ENCODE measurements around the gene NANS.

The NANS gene, protein sequence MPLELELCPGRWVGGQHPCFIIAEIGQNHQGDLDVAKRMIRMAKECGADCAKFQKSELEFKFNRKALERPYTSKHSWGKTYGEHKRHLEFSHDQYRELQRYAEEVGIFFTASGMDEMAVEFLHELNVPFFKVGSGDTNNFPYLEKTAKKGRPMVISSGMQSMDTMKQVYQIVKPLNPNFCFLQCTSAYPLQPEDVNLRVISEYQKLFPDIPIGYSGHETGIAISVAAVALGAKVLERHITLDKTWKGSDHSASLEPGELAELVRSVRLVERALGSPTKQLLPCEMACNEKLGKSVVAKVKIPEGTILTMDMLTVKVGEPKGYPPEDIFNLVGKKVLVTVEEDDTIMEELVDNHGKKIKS

DNA sequence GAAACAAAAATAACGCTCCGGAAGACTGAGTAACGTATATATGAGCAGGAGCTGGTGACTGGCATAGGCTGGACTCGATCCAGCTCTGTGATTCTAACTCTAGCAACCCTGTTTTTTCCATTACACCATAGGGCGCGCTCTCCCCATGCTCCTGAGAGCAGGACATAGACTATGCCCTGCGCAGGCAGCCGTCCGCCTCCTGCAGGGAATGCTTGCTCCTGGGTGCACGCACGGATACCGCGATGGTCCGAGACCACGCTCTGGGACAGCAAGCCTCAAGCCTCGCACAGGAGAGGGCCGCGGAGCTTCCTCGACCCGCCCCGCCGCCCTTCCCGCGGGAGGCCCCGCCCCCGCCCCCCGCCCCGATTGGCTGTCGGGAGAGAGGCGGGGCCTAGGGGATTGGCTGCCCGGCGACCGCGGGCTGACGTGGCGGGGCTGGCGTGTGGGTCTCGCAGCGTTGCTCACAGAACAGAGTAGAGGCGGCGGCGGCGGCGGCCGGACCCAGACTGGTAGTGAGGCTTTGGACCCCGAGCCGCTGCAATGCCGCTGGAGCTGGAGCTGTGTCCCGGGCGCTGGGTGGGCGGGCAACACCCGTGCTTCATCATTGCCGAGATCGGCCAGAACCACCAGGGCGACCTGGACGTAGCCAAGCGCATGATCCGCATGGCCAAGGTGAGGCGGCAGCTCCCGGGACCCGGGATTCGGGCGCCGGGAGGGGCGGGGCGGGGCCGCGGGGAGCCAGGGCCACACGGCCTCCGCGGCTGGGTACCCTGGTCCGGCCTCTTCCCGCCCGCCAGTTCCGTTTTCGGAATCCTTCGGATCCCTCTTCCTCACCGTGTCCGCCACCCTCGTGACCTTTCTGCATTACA, at the start of gene NANS:
TSS of gene NANS (plus strand) at position 464 of the 869 bp plus-strand sequence. CDS start at position 541, 77 bp downstream.
- peak within 1 kb of the TSS; percentile 87 to 98 for H3K27ac ChIP-seq
- TF ChIP-seq CTCF (IDR thresholded peaks at IDR 0.05), result no peak
- DNase-seq (ENCODE audit: low spot score), result peak; percentile 95
- H3K4me3 ChIP-seq, result peak within 1 kb of the TSS; percentile 98

DNA sequence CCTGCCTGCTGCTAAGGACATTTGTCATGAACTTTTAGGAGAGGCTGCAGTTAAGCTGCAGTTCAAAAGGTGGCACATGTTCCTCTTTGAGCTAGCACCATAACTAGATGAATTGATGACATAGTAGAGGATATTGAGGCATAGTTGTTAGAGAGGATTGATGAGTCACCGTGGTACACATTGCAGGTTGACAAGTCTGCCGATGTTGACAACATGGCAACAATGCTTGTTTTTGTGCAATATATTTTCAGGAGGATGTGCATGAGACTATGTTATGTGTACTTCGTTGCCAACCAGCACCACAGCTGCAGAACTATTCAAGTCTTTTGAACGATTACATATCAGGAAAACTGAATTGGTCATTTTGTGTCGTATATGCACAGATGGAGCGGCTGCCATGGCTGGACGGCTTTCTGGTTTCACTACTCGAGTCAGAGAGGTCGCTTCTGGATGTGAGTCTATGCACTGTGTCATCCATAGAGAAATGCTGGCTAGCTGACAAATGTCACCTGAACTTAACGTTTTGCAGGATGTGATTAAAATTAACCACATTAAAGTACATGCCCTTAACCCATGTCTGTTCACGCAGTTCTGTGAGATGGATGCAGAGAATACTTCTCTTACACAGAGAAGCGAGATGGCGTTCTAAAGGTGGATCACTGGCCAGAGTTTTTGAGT, 49.1 kb upstream of the NANS start:
- DNase-seq (ENCODE audit: low spot score), result no peak
- no peak for TF ChIP-seq CTCF (IDR thresholded peaks at IDR 0.05)
- Histone ChIP-seq H3K4me3 (no peak overlapping the region), H3K27ac (no peak overlapping the region)

- no peak for DNase-seq (ENCODE audit: low spot score)
- Histone ChIP-seq H3K27ac (no peak overlapping the region), H3K4me3 (no peak overlapping the region)
- no peak for TF ChIP-seq CTCF (IDR thresholded peaks at IDR 0.05)
Measured at GRCh38 chr9:98008764-98009163, 47.8 kb upstream of the NANS start.

DNA sequence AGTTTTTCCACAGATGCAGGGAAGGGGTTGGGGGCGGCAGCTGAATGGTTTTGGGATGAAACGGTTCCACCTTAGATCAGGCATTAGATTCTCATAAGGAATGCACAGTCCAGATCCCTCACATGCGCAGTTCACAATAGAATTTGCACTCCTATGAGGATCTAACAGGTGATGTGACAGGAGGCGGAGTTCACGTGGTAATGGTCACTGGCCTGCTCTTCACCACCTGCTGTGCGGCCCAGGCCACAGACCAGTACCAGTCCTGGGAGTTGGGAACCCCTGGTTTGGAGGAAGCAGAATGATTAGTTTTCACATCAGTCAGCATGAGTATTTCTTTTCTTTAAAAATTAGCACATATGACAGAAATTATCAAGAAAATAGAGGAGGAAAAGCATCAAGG, 47.1 kb upstream of the NANS start:
- Histone ChIP-seq H3K4me3 (no peak overlapping the region), H3K27ac (peak overlapping the region in 1 of 2 donors; percentile 33)
- TF ChIP-seq CTCF (IDR thresholded peaks at IDR 0.05), result no peak
- DNase-seq (ENCODE audit: low spot score), result no peak

DNA sequence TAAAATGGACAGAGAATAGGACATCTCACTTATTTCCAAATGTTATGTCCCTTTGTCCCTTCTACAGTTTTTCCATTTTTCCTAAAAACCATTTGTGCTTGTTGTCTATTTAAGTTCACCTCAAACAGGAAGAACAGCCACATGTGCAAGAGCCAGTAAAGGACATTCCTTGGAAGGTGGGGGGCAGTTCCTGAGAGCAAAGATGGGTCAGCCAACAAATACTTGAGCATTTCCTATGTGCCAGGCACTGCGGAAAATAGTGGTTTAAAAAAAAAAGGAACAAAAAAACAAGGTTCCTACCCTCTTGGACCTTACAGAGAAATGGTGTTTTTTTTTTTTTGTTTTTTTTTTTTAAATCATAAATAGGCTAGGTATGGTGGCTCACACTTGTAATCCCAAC, 46.6 kb upstream of the NANS start:
- no peak overlapping the region for H3K4me3 ChIP-seq
- H3K27ac ChIP-seq, result peak overlapping the region in 1 of 2 donors; percentile 45
- TF ChIP-seq CTCF (IDR thresholded peaks at IDR 0.05), result no peak
- DNase-seq (ENCODE audit: low spot score), result no peak

DNA sequence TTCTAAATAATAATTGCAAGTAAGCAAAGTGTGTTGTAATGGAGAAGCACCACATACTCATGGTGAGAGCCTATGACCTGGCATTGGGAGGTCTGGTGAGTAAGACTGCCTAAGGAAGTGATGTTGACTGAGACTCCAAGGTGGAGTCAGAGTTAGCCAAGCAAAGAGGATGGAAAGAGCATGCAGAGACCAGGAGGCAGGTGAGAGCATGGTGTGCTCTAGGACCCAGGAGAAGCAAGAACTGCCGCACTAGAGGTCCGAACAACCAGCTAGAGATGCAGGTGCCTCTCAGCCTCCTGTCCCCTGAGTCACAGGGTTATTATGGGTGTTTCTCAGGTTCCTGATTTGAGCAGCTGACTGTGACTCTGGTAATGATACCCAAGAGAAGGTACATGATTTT, 46.1 kb upstream of the NANS start:
- DNase-seq (ENCODE audit: low spot score), result no peak
- TF ChIP-seq CTCF (IDR thresholded peaks at IDR 0.05), result no peak
- Histone ChIP-seq H3K4me3 (no peak overlapping the region), H3K27ac (peak overlapping the region; percentile 36 to 45)
